Motor neuron (in vitro differentiated cells): ENCODE measurements around the gene CALHM5. TPM values are rescaled to one million over a fixed set of nuclear protein-coding genes. Genes with fewer than 3 reads are reported as not detected.
"Not testable (repeated sequence)": the region's sequence is repeated elsewhere in the genome, so short reads cannot be mapped to it uniquely, and the experiment has no call there.

ENCODE experiments used
- ATAC-seq, 8 experiments: fragments of 200-7000 bp; cut with Tn5 transposase; replicated peaks in 6 of 8; 2 replicates each; pipeline ENCODE4 v1.8.0; 2021; ENCODE audit warnings: mild to moderate bottlenecking in 8 of 8, moderate library complexity in 8 of 8
- H3K27ac ChIP-seq, 2 donors: fragments of 250-450 bp; sonication (Bioruptor Pico); 2 replicates each; pipeline ENCODE4 v1.9.0; 2021; ENCODE audit warnings: antibody characterized with exemption in 2 of 2, mild to moderate bottlenecking in 2 of 2, moderate library complexity in 1 of 2
- H3K4me1 ChIP-seq, 2 donors: fragments of 250-450 bp; sonication (Bioruptor Pico); replicated peaks in 1 of 2; 2 replicates each; pipeline ENCODE4 v1.6.1; 2021; ENCODE audit warnings: antibody characterized with exemption in 2 of 2, mild to moderate bottlenecking in 2 of 2, moderate library complexity in 1 of 2
- H3K4me3 ChIP-seq, 5 donors: fragments of 250-450 bp; sonication (Bioruptor Pico); 2 replicates each; pipeline ENCODE4 v1.9.0; 2021; ENCODE audit warnings: antibody characterized with exemption in 5 of 5, mild to moderate bottlenecking in 5 of 5, moderate library complexity in 4 of 5
- WGBS, 10 experiments: fragments of 450-650 bp; shearing (Covaris generic); methylation state at CpG; one replicate each; pipeline ENCODE4 v1.0.0; 2022; 5-methylcytosine and 5-hydroxymethylcytosine counted together
- in situ Hi-C, 9 experiments: fragments of 400-800 bp; cut with MboI; loops; one replicate each; pipeline ENCODE4 v1.15.0; 2021; ENCODE audit warnings: low sequenced_read_pairs in 9 of 9, low pct_unique_long_range_greater_than_20kb in 2 of 9; ENCODE audit not compliant: unreplicated experiment in 9 of 9
- total RNA-seq, 8 experiments: library from RNA; unstranded; fragments of 300-600 nt; gene quantifications; 2 replicates each; pipeline versions ENCODE4 v1.2.3 to v1.2.4, GENCODE V29; 2022

Gene CALHM5
- total RNA-seq, 8 experiments from 2014 or later: 0.05 to 6.6 (median 0.70) TPM

DNA sequence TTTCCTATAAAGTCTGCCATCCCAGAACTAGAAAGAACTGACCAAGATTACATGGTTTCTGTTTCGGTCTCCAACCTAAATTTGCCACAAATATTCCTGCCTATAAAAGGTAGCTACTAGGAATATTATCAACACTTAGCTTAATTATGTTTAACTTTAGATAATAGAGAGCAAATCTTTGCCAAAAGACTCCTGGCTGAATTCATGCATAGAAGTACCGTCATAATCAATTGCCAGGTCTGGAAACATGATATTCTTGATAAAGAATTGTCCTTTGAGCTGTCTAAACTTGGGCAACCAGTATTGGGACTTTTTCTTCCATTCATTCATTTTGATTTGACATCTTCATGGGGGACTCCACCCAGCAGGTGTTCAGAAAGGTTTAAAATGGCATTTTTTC, 27.8 kb upstream of the CALHM5 start:
- WGBS, 10 experiments: 29 to 92% (median 73%) methylated on average over 1 to 2 of the region's 2 CpGs; no CpG with 5 or more reads in 2 of the 10 experiments
- in situ Hi-C loops: no loop called here
- Histone ChIP-seq H3K27ac (no peak overlapping the region), H3K4me3 (no peak overlapping the region), H3K4me1 (no peaks in the 10 kb centered on the region)
- no peak for ATAC-seq

DNA sequence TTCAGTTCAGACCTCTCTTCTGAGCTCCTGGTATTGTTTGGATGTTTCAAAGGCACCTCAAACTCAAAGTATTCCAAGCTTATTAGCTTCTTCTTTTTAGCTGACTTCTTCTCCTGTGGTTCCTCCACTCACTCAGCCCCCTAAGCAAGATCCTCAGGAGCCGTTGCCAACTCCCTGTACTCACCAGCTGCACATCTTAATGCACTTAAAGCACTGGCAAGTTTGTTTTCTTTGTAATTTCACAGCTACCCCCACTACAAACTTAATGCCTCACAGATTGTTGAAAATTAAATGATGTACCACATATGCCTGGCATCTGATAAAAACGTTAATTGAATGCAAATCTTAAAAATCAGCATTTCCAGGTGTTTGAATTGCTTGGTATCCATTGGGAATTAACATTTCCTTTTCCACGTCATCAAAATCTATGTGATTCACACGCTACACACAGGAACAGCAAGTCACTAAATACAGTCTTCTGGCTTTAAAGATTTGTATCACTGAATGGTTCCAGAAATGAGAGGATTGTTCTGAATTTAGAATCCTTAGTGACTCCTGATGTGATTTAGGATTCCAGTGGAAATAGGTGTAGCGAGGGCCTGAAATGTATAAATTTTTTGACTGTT, 25.8 kb upstream of the CALHM5 start:
- 0 to 100% (median 64%) methylated on average over 1 to 4 of the region's 5 CpGs for WGBS, 10 experiments
- ATAC-seq: peak in 3 of 8 experiments; percentile 37 to 95 (median 66)
- Histone ChIP-seq H3K4me3 (no peak overlapping the region), H3K27ac (no peak overlapping the region), H3K4me1 (no peaks in the 10 kb centered on the region)
- in situ Hi-C loops: no loop called here

DNA sequence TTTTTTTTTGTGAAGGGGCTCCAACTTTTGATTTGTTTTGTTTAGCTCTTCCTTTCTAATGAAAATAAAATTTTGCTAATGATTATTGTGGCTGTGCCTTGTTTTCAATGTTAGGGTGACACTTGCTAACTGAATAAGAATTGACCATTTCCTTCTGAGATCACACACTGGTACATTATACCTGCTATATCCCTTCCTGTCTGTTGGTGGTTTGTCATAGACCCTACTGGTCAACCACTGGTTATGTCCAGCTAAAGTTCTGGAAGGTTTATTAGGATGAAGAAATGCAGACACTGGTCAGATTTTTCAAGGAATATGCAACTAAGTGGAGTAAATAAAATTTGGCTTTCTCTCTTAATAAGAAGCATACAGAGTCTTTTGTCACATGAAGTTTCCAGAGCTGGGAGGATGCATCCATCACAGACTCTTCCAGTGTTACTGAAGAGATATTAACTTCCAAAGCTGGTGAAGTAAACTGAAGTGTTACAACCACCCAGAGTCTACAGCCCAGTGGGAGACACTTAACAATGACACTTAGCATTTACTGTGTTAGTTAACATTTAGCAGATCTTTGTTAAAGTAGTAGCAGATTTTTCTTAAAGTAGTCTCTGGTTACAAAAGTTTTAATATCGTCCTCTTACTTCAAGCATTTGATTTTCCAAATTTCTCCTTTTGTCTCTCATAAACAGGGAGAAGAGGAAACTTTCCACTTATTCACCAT, 19.7 kb upstream of the CALHM5 start:
- WGBS, 10 experiments: 0 to 90% (median 40%) methylated on average over 1 of the region's 1 CpG; no CpG with 5 or more reads in 3 of the 10 experiments
- no peak for ATAC-seq
- H3K27ac ChIP-seq: no peak overlapping the region
- in situ Hi-C loops: no loop called here
- peaks cover 1 to 2% of the 10 kb centered on the region in 2 donors for H3K4me1 ChIP-seq
- H3K4me3 ChIP-seq: no peak overlapping the region

- 23 to 82% (median 61%) methylated on average over 2 to 6 of the region's 6 CpGs for WGBS, 10 experiments
- Histone ChIP-seq H3K4me1 (peaks cover 3 to 10% of the 10 kb centered on the region in 2 donors), H3K4me3 (no peak overlapping the region), H3K27ac (no peak overlapping the region)
- ATAC-seq: no peak
- in situ Hi-C loops: no loop called here
Observed at GRCh38 chr6:116492331-116493067, 18.9 kb upstream of the CALHM5 start.

GRCh38 chr6:116495161-116495560, 16.3 kb upstream of the CALHM5 start:
- H3K4me3 ChIP-seq, in situ Hi-C loops, H3K27ac ChIP-seq, ATAC-seq: not testable (repeated sequence)
- H3K4me1 ChIP-seq: peaks cover 3 to 12% of the 10 kb centered on the region in 2 donors
- WGBS, 10 experiments: 20 to 100% (median 96%) methylated on average over 1 of the region's 1 CpG

DNA sequence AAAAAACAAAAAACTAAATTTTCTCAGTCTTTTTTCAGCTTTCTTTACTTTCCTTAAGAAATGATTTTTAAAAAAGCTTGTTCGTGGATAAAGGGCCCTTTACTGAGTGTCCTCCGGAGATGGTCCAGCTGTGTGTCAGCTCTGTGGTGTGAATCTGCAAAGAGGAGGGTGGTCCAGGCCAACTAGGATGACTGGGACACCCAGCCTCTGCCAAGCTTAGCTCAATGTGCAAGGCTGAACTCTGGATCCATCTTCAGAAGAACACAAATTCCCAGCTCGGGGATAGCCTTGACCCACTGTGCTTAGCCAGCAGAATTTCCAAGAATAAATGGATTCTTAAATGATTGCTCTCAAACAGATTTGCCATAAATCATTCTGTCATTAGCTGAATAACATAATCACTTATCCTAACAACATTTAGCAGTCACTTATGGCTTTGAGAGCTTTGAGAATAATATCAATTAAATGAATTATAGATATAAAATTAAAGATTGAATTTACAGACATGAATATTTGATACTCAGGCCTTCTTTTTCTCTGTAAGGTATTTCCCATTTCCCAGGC, 14.2 kb upstream of the CALHM5 start:
- in situ Hi-C loops: no loop called here
- WGBS, 10 experiments: 6 to 80% (median 67%) methylated on average over 1 to 3 of the region's 3 CpGs; no CpG with 5 or more reads in 1 of the 10 experiments
- Histone ChIP-seq H3K4me1 (peaks cover 3 to 12% of the 10 kb centered on the region in 2 donors), H3K4me3 (no peak overlapping the region), H3K27ac (no peak overlapping the region)
- peak in 3 of 8 experiments; percentile 24 to 53 (median 51) for ATAC-seq

DNA sequence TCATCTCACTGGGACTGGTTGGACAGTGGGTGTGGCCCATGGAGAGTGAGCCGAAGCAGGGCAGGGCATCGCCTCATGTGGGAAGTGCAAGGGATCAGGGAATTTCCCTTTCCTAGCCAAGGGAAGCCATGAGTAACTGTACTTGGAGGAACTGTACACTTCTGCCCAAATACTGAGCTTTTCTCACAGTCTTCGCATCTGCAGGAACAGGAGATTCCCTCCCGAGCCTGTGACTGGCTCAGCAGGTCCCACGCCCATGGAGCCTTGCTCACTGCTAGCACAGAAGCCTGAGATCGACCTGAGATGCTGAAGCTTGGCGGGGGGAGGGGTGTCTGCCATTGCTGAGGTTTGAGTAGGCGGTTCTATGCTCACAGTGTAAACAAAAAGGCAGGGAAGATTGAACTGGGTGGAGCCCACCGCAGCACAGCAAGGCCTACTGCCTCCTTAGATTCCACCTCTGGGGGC, 10.4 kb upstream of the CALHM5 start:
- in situ Hi-C loops: no loop called here
- Histone ChIP-seq H3K4me1 (peaks cover 3 to 12% of the 10 kb centered on the region in 2 donors), H3K4me3 (no peak overlapping the region), H3K27ac (no peak overlapping the region)
- peak in 3 of 8 experiments; percentile 32 to 84 (median 50) for ATAC-seq
- WGBS, 10 experiments: 29 to 89% (median 86%) methylated on average over 2 to 7 of the region's 9 CpGs; no CpG with 5 or more reads in 4 of the 10 experiments

- WGBS, 10 experiments: 20 to 90% (median 67%) methylated on average over 1 to 3 of the region's 3 CpGs; no CpG with 5 or more reads in 2 of the 10 experiments
- no peak for ATAC-seq
- H3K27ac ChIP-seq: no peak overlapping the region
- no peak overlapping the region for H3K4me3 ChIP-seq
- in situ Hi-C loops: no loop called here
- H3K4me1 ChIP-seq: peaks cover 0 to 3% of the 10 kb centered on the region in 2 donors
Observed at GRCh38 chr6:116507324-116507723, 4.1 kb upstream of the CALHM5 start.

- no peak overlapping the region for H3K27ac ChIP-seq
- in situ Hi-C loops: no loop called here
- peaks cover 0 to 3% of the 10 kb centered on the region in 2 donors for H3K4me1 ChIP-seq
- no peak overlapping the region for H3K4me3 ChIP-seq
- ATAC-seq: no peak
Observed at GRCh38 chr6:116508527-116508926, 2.9 kb upstream of the CALHM5 start.

- Histone ChIP-seq H3K4me3 (no peak overlapping the region), H3K4me1 (peaks cover 0 to 3% of the 10 kb centered on the region in 2 donors), H3K27ac (no peak overlapping the region)
- ATAC-seq: peak in 3 of 8 experiments; percentile 15 to 29 (median 17)
- WGBS, 10 experiments: 9 to 100% (median 90%) methylated on average over 1 to 4 of the region's 4 CpGs
- in situ Hi-C loops: no loop called here
Observed at GRCh38 chr6:116512111-116512559, 696 bp downstream of the CALHM5 start.

- peaks cover 5 to 6% of the 10 kb centered on the region in 2 donors for H3K4me1 ChIP-seq
- in situ Hi-C loops: no loop called here
- no peak for ATAC-seq
- no peak overlapping the region for H3K27ac ChIP-seq
- no peak overlapping the region for H3K4me3 ChIP-seq
Observed at GRCh38 chr6:116512734-116513133, 1.3 kb downstream of the CALHM5 start.

- no peak for ATAC-seq
- Histone ChIP-seq H3K27ac (no peak overlapping the region), H3K4me1 (peaks cover 9 to 12% of the 10 kb centered on the region in 2 donors), H3K4me3 (no peak overlapping the region)
- in situ Hi-C loops: no loop called here
- 96 to 100% (median 100%) methylated on average over 1 to 2 of the region's 2 CpGs; no CpG with 5 or more reads in 6 of the 10 experiments for WGBS, 10 experiments
Observed at GRCh38 chr6:116513224-116513875, 1.9 kb downstream of the CALHM5 start.
